CD14-positive monocyte (primary cell): ENCODE measurements around the gene CR2. TPM values are rescaled to one million over a fixed set of nuclear protein-coding genes. Genes with fewer than 3 reads are reported as not detected.

Source experiments
- DNase-seq, 3 donors: peaks; one replicate each; pipeline ENCODE4 v3.0.0-alpha.2; 2011 to 2022
- H2AFZ ChIP-seq: 2 replicates; pipeline ENCODE4 v1.6.0; 2012; ENCODE audit warnings: mild to moderate bottlenecking, low read depth, low read length, inconsistent platforms; ENCODE audit not compliant: insufficient read depth, poor library complexity, severe bottlenecking
- H3K27ac ChIP-seq, 2 donors: 1 replicate in 1 of 2; 2 replicates in 1 of 2; pipeline ENCODE4 v1.5.1; 2012 to 2013; ENCODE audit warnings: low read length in 2 of 2, control low read depth in 1 of 2, inconsistent platforms in 1 of 2, low read depth in 1 of 2, mild to moderate bottlenecking in 1 of 2
- H3K27me3 ChIP-seq, 2 donors: one replicate each; pipeline versions ENCODE4 v1.6.0 to v1.6.1; 2011 to 2013; ENCODE audit warnings: low read length in 2 of 2; ENCODE audit not compliant: control insufficient read depth in 2 of 2, insufficient read depth in 2 of 2
- H3K36me3 ChIP-seq, 2 donors: replicated peaks in 1 of 2; 1 replicate in 1 of 2; 2 replicates in 1 of 2; pipeline versions ENCODE4 v1.5.1 to v1.6.1; 2012 to 2013; ENCODE audit warnings: low read length in 2 of 2, control low read depth in 1 of 2, inconsistent platforms in 1 of 2, mild to moderate bottlenecking in 1 of 2; ENCODE audit not compliant: insufficient read depth in 2 of 2, control insufficient read depth in 1 of 2
- H3K4me1 ChIP-seq, 2 donors: 1 replicate in 1 of 2; 2 replicates in 1 of 2; pipeline versions ENCODE4 v1.5.1 to v1.6.1; 2012 to 2013; ENCODE audit warnings: low read length in 2 of 2, control low read depth in 1 of 2, inconsistent platforms in 1 of 2, mild to moderate bottlenecking in 1 of 2, moderate library complexity in 1 of 2; ENCODE audit not compliant: insufficient read depth in 2 of 2, control insufficient read depth in 1 of 2
- H3K4me2 ChIP-seq: replicated peaks from 2 replicates; pipeline ENCODE3; 2012; ENCODE audit warnings: low read length, moderate library complexity, mild to moderate bottlenecking; ENCODE audit not compliant: poor library complexity, severe bottlenecking; ENCODE audit errors: extremely low read depth
- H3K4me3 ChIP-seq, 3 experiments: fragments of 200-600 bp in 1 of 3; sonication (generic) in 1 of 3; replicated peaks in 1 of 3; 1 replicate in 2 of 3; 2 replicates in 1 of 3; pipeline ENCODE4 v1.5.1; 2011 to 2013; ENCODE audit warnings: low read length in 3 of 3, mild to moderate bottlenecking in 3 of 3, control low read depth in 2 of 3, low read depth in 2 of 3, inconsistent platforms in 1 of 3, moderate library complexity in 1 of 3
- H3K79me2 ChIP-seq: 2 replicates; pipeline ENCODE4 v1.6.0; 2012; ENCODE audit warnings: mild to moderate bottlenecking, control low read depth, inconsistent platforms, low read length, moderate library complexity; ENCODE audit not compliant: insufficient read depth
- H3K9ac ChIP-seq: 2 replicates; pipeline ENCODE4 v1.6.0; 2017; ENCODE audit warnings: low read length, mild to moderate bottlenecking; ENCODE audit not compliant: insufficient read depth, poor library complexity, severe bottlenecking
- H3K9me3 ChIP-seq, 2 donors: replicated peaks in 1 of 2; 1 replicate in 1 of 2; 2 replicates in 1 of 2; pipeline versions ENCODE4 v1.5.1 to v1.6.1; 2012 to 2013; ENCODE audit warnings: low read length in 2 of 2, control low read depth in 1 of 2; ENCODE audit not compliant: control insufficient read depth in 1 of 2, insufficient read depth in 1 of 2
- H4K20me1 ChIP-seq: 2 replicates; pipeline ENCODE4 v1.6.0; 2012; ENCODE audit warnings: mild to moderate bottlenecking, low read length, control low read depth, moderate library complexity; ENCODE audit not compliant: insufficient read depth
- H3K27ac Mint-ChIP-seq, 7 donors: one replicate each; pipeline ENCODE4 v1.8.0; 2020; ENCODE audit warnings: mild to moderate bottlenecking in 7 of 7, mixed read lengths in 7 of 7, moderate library complexity in 6 of 7, inconsistent platforms in 2 of 7
- H3K27me3 Mint-ChIP-seq, 3 donors: one replicate each; pipeline ENCODE4 v1.8.0; 2021 to 2022; ENCODE audit warnings: low read depth in 3 of 3, mild to moderate bottlenecking in 3 of 3, mixed read lengths in 3 of 3, moderate library complexity in 3 of 3, inconsistent platforms in 1 of 3
- H3K36me3 Mint-ChIP-seq, 2 donors: one replicate each; pipeline ENCODE4 v1.8.0; 2020; ENCODE audit warnings: mixed read lengths in 2 of 2, inconsistent platforms in 1 of 2, mild to moderate bottlenecking in 1 of 2
- H3K4me1 Mint-ChIP-seq: one replicate; pipeline ENCODE4 v1.8.0; 2020; ENCODE audit warnings: mild to moderate bottlenecking, mixed read lengths
- H3K4me3 Mint-ChIP-seq, 2 donors: one replicate each; pipeline ENCODE4 v1.8.0; 2020; ENCODE audit warnings: mild to moderate bottlenecking in 2 of 2, mixed read lengths in 2 of 2, moderate library complexity in 1 of 2
- H3K9me3 Mint-ChIP-seq, 7 donors: one replicate each; pipeline ENCODE4 v1.8.0; 2020 to 2022; ENCODE audit warnings: mixed read lengths in 7 of 7, mild to moderate bottlenecking in 6 of 7, moderate library complexity in 6 of 7, inconsistent platforms in 2 of 7
- CTCF ChIP-seq: fragments of 200-600 bp; IDR thresholded peaks from one replicate; pipeline ENCODE4 v1.8.0; 2022; ENCODE audit warnings: antibody characterized with exemption, mild to moderate bottlenecking
- WGBS: methylation state at CpG from one replicate; pipeline ENCODE4 v1.1.5; 2013; ENCODE audit warnings: missing lambda C conversion rate; ENCODE audit not compliant: insufficient coverage; 5-methylcytosine and 5-hydroxymethylcytosine counted together
- intact Hi-C, 2 donors: fragments of 100-400 bp; cut with micrococcal nuclease; formaldehyde crosslinking; loops; one replicate each; pipeline versions ENCODE4 v1.15.0 to v1.15.1; 2023
- polyA plus RNA-seq, 3 donors: library from polyadenylated mRNA; depleted of rRNA in 1 of 3; unstranded in 2 of 3; stranded (reverse) in 1 of 3; fragments of 300-500 nt in 2 of 3; fragments of >200 nt in 1 of 3; fragmentation: Illumina TruSeq in 2 of 3; gene quantifications; 1 replicate in 2 of 3; 2 replicates in 1 of 3; pipeline ENCODE4 v1.2.3, GENCODE V29; 2012 to 2021

CR2 gene
- polyA plus RNA-seq, 3 donors = 0.05 to 0.28 (median 0.08) TPM

- H3K4me1 ChIP-seq = no peaks in the 10 kb centered on the region
- H3K4me3 Mint-ChIP-seq = no peak overlapping the region
- H3K9me3 ChIP-seq = no peaks in the 10 kb centered on the region
- DNase-seq = peak in 1 of 3 donors; percentile 5
- H3K27ac ChIP-seq = no peak overlapping the region
- no peaks in the 10 kb centered on the region for H3K27me3 ChIP-seq
- H3K4me3 ChIP-seq = no peak overlapping the region
- H3K27ac Mint-ChIP-seq = no peak overlapping the region
- H2AFZ ChIP-seq = no peak overlapping the region
- H3K9ac ChIP-seq = no peak overlapping the region
- H3K27me3 Mint-ChIP-seq = peaks cover 2 to 4% (median 2%) of the 10 kb centered on the region in 3 donors
- no peaks in the 10 kb centered on the region for H3K36me3 Mint-ChIP-seq
- H3K9me3 Mint-ChIP-seq = no peaks in the 10 kb centered on the region
- intact Hi-C loops = loop anchor here in 1 of 2 donors (5.0 kb wide), 1 partner anchor 41 kb away; no protein-coding TSS in a partner anchor
- H3K4me2 ChIP-seq = no peak overlapping the region
- TF ChIP-seq CTCF = no peak
- H3K79me2 ChIP-seq = no peaks in the 10 kb centered on the region
- H4K20me1 ChIP-seq = no peaks in the 10 kb centered on the region
- no peaks in the 10 kb centered on the region for H3K4me1 Mint-ChIP-seq
- no peaks in the 10 kb centered on the region for H3K36me3 ChIP-seq
Measured at GRCh38 chr1:207463021-207463420, 8.9 kb downstream of the CR2 start.

- no peak for TF ChIP-seq CTCF
Measured at GRCh38 chr1:207463571-207463970, 9.4 kb downstream of the CR2 start.

More at GRCh38 chr1:207463571-207463970, 9.4 kb downstream of the CR2 start:
- intact Hi-C loops = loop anchor here in 1 of 2 donors (5.0 kb wide), 1 partner anchor 41 kb away; no protein-coding TSS in a partner anchor
- H3K79me2 ChIP-seq = no peaks in the 10 kb centered on the region
- no peaks in the 10 kb centered on the region for H3K4me1 Mint-ChIP-seq
- DNase-seq = no peak
- no peak overlapping the region for H3K4me2 ChIP-seq
- no peak overlapping the region for H3K27ac Mint-ChIP-seq
- H3K9ac ChIP-seq = no peak overlapping the region
- H2AFZ ChIP-seq = no peak overlapping the region
- WGBS = no CpG with 5 or more reads among the region's 3 CpGs
- H3K27me3 ChIP-seq = no peaks in the 10 kb centered on the region
- H3K27me3 Mint-ChIP-seq = peaks cover 2 to 4% (median 2%) of the 10 kb centered on the region in 3 donors
- no peak overlapping the region for H3K27ac ChIP-seq
- no peaks in the 10 kb centered on the region for H3K4me1 ChIP-seq
- H3K9me3 Mint-ChIP-seq = no peaks in the 10 kb centered on the region
- no peak overlapping the region for H3K4me3 ChIP-seq
- no peaks in the 10 kb centered on the region for H4K20me1 ChIP-seq
- no peak overlapping the region for H3K4me3 Mint-ChIP-seq
- no peaks in the 10 kb centered on the region for H3K36me3 Mint-ChIP-seq
- H3K9me3 ChIP-seq = no peaks in the 10 kb centered on the region
- no peaks in the 10 kb centered on the region for H3K36me3 ChIP-seq
